ENCODE data around the gene JAZF1. TPM values are rescaled to one million over a fixed set of nuclear protein-coding genes. Genes with fewer than 3 reads are reported as not detected.

JAZF1 gene
- total and polyA plus RNA-seq, 10 of the 15 experiments (the other 5 are each of a cell fraction or from before 2014, with no cell fraction given): 0.04 to 0.82 (median 0.15) TPM; not detected in 3

- no peak for TF ChIP-seq MTA2 (IDR thresholded peaks at IDR 0.05; ENCODE audit: low read depth)
- no peak for TF ChIP-seq IRF4 (IDR thresholded peaks at IDR 0.05; ENCODE audit: low read depth, low read length)
- no peak for TF ChIP-seq IRF3 (IDR thresholded peaks at IDR 0.05)
- TF ChIP-seq RUNX3 (IDR thresholded peaks at IDR 0.05; ENCODE audit: low read length): no peak
- TF ChIP-seq SMAD5 (IDR thresholded peaks at IDR 0.05; ENCODE audit: low read depth): no peak
- no peak for TF ChIP-seq RFX5 (IDR thresholded peaks at IDR 0.05; ENCODE audit: low read depth, low read length)
- TF ChIP-seq SREBF1 (IDR thresholded peaks at IDR 0.05; ENCODE audit: low read length): no peak
- no peak for TF ChIP-seq MXI1 (IDR thresholded peaks at IDR 0.05; ENCODE audit: low read depth, low read length)
- no peak for TF ChIP-seq NRF1 (conservative IDR thresholded peaks at IDR 0.05; ENCODE audit: low read depth, low read length)
These were observed 312.5 kb downstream of the JAZF1 start (continued) for GRCh38 chr7:27868131-27868550.

- FAIRE-seq: no peak
- TF ChIP-seq EGR1 (IDR thresholded peaks at IDR 0.05; ENCODE audit: borderline replicate concordance in 1 of 2, low read depth in 2 of 2, low read length in 2 of 2): no peak
- no peak for TF ChIP-seq IKZF1 (conservative IDR thresholded peaks at IDR 0.05)
- no peak for TF ChIP-seq EED (IDR thresholded peaks at IDR 0.05; ENCODE audit: low read depth)
- TF ChIP-seq ZNF384 (IDR thresholded peaks at IDR 0.05; ENCODE audit: borderline replicate concordance, low read depth, low read length): no peak
- no peak for TF ChIP-seq FOXK2 (IDR thresholded peaks at IDR 0.05)
- no peak for TF ChIP-seq NKRF (conservative IDR thresholded peaks at IDR 0.05)
- TF ChIP-seq MEF2B (IDR thresholded peaks at IDR 0.05; ENCODE audit: partially characterized antibody, poor library complexity, severe bottlenecking): no peak
- TF ChIP-seq RBBP5 (conservative IDR thresholded peaks at IDR 0.05): no peak
These were observed 313.5 kb downstream of the JAZF1 start for GRCh38 chr7:27866828-27867672.

More at GRCh38 chr7:27866828-27867672, 313.5 kb downstream of the JAZF1 start:
- DNase-seq (ENCODE audit: low read depth, low spot score) (no peak), ATAC-seq (no peak)
- in situ Hi-C loops (cut with MboI): no loop called here
- Histone ChIP-seq H3K27ac (ENCODE audit: control insufficient read depth, insufficient read depth) (no peak overlapping the region), H3K9ac (ENCODE audit: control insufficient read depth, insufficient read depth, low read length) (no peak overlapping the region), H2AFZ (ENCODE audit: control insufficient read depth, low read depth, low read length) (no peak overlapping the region), H3K4me1 (ENCODE audit: control insufficient read depth, insufficient read depth, low read length) (no peaks in the 10 kb centered on the region), H3K4me3 (no peak overlapping the region), H3K36me3 (ENCODE audit: control insufficient read depth in 2 of 2, insufficient read depth in 2 of 2, low read length in 1 of 2) (no peaks in the 10 kb centered on the region), H4K20me1 (ENCODE audit: control insufficient read depth, insufficient read depth) (no peaks in the 10 kb centered on the region), H3K79me2 (ENCODE audit: control insufficient read depth, insufficient read depth, low read length) (no peaks in the 10 kb centered on the region), H3K4me2 (ENCODE audit: control insufficient read depth, insufficient read depth) (no peak overlapping the region), H3K27me3 (replicated peaks in 1 of 2; ENCODE audit: control insufficient read depth in 2 of 2, insufficient read depth in 2 of 2, low read length in 1 of 2) (no peaks in the 10 kb centered on the region; a peak in 2 of 4 replicates), H3K9me3 (replicated peaks; ENCODE audit: control insufficient read depth, insufficient read depth, low read length) (no peaks in the 10 kb centered on the region)
- CTCF ChIA-PET: interaction anchor here (1.0 kb wide), 1 partner anchor 19 kb away, joined by 3 read pairs; no protein-coding TSS in a partner anchor
- BruUV-seq (replicated peaks): no TSS peak
- RAD21 ChIA-PET (ENCODE audit: unreplicated experiment): no interaction called here
- intact Hi-C loops (cut with micrococcal nuclease; ENCODE audit: unreplicated experiment): no loop called here
- POLR2A ChIA-PET: no interaction called here
- SMC1A ChIA-PET (ENCODE audit: uncharacterized antibody, unreplicated experiment): interaction anchor here (0.6 kb wide), 1 partner anchor 29 kb away, joined by 3 read pairs; no protein-coding TSS in a partner anchor
- WGBS (ENCODE audit: insufficient coverage, insufficient replicate concordance, low lambda C conversion rate, missing lambda C conversion rate): 60% methylated on average over 17 of the region's 17 CpGs
